H1 (cell line): ENCODE results near the gene TMEM132A. TPM values are rescaled to one million over a fixed set of nuclear protein-coding genes. Genes with fewer than 3 reads are reported as not detected.

Experiments
- POLR2AphosphoS5 ChIP-seq: IDR thresholded peaks from 2 replicates; pipeline ENCODE4 v1.6.1; 2011; ENCODE audit warnings: low read depth, low read length
- polyA plus RNA-seq, 7 experiments: library from polyadenylated mRNA; depleted of rRNA in 3 of 7; stranded (reverse) in 5 of 7; unstranded in 2 of 7; fragments of >200 nt in 5 of 7; fragments of 200-250 nt in 2 of 7; gene quantifications; 1 replicate in 5 of 7; 2 replicates in 1 of 7; 4 replicates in 1 of 7; pipeline versions ENCODE4 v1.2.1 to v1.2.3, GENCODE V29; 2011 to 2013; ENCODE audit warnings: missing spikeins in 2 of 7, mixed read lengths in 2 of 7
- total RNA-seq: library from RNA; stranded (reverse); fragmentation: NEBNext Ultra II Directional; extraction: Animal tissue kit (Norgen Biotek cat#: 25700); gene quantifications from 2 replicates; pipeline ENCODE4 v1.2.1, GENCODE V29; 2021
- TF ChIP-seq, protein P1 (sequence below): IDR thresholded peaks from 2 replicates; pipeline ENCODE4 v1.6.1; 2012; ENCODE audit warnings: inconsistent platforms

The TMEM132A gene
- total and polyA plus RNA-seq, 2 of the 8 experiments (the other 6 are each of a cell fraction or from before 2014, with no cell fraction given) = 46.6 to 97.9 TPM

DNA sequence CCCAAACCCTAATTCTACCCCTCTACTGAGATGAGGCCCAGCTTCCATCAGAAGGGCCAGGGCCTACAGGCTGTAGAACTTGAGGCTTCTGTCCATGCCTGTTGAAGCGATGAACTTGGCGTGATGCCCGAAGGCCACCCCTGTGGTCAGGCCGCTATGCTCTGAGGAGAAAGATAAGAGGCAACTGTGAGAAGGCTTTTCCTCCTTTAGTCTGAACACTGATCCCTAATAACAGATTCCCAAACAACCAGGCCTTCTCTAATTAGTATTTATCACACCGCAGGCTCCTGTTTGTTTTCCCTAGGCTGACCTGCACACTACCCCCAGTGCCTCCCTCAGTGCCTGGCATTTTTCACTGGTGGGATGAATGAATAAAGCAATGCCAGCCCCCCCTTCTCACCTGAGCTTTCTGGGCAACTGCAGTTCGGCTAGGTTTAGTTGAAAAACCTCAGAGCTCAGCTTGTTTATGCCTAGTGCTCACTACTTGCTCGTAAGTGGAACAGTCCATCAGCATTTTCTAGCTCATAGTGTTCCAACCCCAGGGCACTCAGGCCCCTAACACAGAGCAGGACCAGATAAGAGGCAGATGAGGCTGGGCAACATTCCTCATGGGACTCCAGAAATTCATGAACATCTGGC lies 33.0 kb upstream of the TMEM132A start (continued):
- TF ChIP-seq, protein P1, sequence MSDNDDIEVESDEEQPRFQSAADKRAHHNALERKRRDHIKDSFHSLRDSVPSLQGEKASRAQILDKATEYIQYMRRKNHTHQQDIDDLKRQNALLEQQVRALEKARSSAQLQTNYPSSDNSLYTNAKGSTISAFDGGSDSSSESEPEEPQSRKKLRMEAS = no peak
- no peak for TF ChIP-seq POLR2AphosphoS5
